ENCODE data around the gene CTRL.

DNA sequence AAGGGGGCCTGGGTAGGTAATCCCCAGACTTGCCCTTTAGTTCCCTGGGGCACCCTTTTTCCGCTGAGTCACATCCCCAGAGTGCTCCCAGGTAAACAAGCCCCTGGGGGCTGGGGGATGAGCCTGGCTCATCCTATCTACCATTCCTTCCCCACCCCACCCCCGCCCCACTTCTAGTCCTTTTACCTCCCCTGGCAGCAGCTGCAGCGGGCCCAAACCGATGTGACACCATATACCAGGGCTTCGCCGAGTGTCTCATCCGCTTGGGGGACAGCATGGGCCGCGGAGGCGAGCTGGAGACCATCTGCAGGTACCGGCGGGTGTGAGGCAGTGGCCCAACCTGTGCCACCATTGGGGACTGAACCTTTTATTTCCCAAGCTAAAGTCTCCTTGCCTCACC is 46.1 kb downstream of the CTRL start:
- TF ChIP-seq, protein P1, sequence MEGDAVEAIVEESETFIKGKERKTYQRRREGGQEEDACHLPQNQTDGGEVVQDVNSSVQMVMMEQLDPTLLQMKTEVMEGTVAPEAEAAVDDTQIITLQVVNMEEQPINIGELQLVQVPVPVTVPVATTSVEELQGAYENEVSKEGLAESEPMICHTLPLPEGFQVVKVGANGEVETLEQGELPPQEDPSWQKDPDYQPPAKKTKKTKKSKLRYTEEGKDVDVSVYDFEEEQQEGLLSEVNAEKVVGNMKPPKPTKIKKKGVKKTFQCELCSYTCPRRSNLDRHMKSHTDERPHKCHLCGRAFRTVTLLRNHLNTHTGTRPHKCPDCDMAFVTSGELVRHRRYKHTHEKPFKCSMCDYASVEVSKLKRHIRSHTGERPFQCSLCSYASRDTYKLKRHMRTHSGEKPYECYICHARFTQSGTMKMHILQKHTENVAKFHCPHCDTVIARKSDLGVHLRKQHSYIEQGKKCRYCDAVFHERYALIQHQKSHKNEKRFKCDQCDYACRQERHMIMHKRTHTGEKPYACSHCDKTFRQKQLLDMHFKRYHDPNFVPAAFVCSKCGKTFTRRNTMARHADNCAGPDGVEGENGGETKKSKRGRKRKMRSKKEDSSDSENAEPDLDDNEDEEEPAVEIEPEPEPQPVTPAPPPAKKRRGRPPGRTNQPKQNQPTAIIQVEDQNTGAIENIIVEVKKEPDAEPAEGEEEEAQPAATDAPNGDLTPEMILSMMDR (conservative IDR thresholded peaks at IDR 0.05; ENCODE audit: low read length) = no peak
- no peak for TF ChIP-seq EZH2phosphoT487 (IDR thresholded peaks at IDR 0.05; ENCODE audit: borderline replicate concordance, low read depth, low read length)
